GM19372 (cell line): ENCODE measurements around the gene HIPK2.

Source experiments
- ATAC-seq: cut with Tn5 transposase; IDR thresholded peaks from one replicate; pipeline ENCODE4 v1.9.1; 2021; ENCODE audit warnings: mild to moderate bottlenecking, low read depth, moderate library complexity; ENCODE audit not compliant: unreplicated experiment

HIPK2 gene

DNA sequence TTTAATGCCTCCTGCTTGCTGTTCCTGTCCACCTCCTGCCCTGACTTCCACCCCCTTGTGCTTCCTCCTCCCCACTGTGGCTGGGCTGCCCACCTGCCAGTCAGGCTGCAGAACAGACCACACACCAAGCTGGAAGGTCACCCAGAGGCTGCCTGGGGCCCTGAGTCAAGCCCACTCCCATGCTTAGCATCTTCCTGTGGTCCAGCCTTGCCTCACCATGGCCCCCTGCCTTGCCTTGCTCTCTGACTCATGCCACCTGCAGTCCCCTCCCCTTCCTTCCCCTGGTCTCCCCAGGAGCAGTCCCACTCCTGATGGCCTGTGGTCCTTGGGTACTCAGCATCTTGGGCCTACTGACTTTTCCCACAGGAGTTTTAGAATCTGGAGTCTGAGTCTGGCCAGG, 252.0 kb downstream of the HIPK2 start:
- ATAC-seq, result no peak

DNA sequence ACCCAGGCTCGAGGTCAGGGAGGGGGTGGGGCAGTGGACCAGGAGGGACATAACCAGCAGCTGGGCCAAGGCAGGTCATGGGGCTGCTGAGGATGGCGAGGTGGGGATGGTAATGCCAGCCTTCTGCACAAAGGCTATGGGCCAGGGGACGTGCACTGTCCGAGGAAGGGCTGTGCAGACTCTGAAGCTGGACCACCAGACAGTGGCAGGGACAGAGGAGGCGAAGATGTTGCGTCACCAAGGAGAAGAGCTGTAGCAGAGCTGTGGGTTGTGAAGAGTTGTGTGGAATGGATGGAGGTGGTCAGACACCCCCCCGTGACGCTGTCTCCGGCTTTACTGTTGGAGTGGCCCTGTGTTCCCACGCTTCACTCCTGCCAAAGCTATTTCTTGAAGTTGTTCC, 252.6 kb downstream of the HIPK2 start:
- ATAC-seq, result no peak

DNA sequence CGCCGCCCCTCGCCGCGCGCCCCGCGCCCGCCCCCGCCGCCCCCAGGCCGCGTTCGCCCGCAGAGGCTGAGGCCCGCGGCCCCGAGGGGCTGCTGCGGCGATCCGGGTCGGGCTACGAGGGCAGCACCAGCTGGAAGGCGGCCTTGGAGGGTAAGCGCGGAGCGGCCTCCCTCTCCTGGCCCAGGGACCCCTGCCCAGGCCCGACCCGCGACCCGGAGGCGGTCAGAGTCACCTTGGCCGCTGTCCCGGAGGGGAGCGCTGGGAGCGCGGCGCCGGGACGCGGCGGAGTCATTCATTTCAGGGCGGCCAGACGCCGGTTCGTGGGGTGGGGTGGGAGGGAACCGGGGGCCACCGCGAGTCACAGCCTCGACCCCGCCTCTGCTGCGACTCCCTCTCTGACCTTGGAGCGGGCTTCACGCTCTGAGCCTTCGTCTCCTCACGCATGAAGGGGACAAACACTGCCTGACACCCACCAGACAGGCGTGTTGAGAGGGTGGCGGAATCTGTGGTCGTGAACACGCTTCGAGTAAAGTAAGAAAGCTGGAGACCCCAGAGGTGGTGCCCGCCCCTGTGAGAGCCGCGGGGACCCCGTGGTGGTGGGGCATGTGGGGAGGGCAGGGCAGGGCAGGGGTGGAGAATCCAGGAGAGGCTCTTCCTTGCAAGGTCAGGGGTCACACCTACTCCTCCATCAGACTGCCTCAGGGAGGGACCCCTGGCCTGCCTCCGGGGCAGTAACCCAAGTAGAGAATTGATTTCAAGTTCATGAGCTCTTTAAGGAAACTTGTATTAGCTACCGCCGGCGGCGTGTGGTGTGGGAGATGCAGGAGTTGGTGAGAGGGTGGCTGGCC, 253.6 kb downstream of the HIPK2 start:
- no peak for ATAC-seq

DNA sequence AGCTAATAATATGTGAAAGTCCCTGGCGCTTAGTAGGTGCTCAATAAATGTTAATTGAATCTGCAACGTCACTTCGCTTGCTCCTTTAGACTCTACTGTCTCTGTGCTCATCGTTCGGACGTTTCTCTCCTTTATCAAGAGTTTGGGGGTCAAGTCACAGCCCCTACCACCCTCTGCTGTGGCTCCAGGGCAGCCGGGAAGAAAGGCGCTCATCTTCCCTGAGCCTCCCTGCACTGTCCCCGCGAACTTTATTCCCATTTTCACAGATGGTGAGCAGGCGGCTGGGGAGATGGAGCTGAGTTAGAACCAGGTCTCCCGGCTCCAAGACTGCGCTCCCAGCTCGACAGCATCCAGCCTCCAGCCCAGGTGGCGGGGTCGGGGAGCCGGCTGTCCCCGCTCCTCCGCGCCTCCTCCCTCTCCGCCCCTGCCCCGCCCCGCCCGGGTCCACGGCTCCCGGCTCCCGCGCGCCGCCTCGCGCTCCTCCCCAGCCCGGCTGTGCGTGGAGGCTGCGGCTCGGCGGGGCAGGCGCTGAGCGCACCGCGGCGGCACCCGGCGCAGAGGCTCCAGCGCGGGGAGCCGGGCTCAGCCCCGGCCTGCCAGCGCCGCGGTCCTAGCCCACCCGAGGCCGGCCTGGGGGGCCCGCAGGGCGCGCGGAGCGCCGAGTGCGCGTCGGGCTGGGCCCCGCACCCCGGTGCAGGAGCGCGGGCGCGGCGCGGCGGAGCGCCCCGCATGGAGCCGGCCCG, 254.4 kb downstream of the HIPK2 start, which contains the start of gene CLEC2L:
Gene CLEC2L (plus strand): TSS at position 487 of the 743 bp plus-strand sequence. CDS start 243 bp downstream, at position 730.
- ATAC-seq, result no peak

DNA sequence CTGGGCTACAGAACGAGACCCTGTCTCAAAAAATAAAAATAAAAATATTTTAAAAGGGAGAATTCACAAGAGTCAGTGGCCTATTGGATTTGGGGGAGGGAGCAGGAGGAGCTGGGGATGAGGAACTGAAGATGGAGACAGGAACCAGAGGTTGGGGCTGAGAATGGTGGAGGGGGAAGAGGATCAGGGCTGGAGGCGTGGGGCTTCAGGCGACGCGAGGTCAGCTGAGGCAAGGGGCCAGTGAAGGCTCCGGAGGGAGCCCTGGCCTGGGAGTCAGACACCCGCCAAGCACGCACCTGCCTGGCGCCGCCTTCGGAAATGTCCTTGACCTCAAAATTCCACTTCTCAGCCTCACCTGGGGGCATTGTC, 255.0 kb downstream of the HIPK2 start:
- ATAC-seq, result no peak

DNA sequence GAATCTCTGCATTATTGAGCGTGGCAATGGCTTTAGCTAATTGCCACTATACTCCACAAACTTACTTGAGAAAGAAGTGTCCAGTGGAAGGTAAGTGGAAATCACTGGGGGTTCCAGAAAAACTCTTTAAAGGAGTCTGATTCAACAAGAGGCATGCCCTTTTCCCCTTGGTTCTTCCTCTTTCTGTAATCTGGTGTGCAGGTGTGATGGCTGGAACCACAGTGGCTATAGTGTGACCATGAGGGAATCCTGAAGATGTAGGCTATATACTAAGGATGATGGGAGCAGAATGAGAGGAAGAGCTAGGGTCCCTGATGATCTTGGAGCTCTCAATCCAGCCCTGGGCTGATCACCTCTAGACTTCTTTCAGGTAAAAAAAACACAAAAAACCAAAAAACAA, 256.4 kb downstream of the HIPK2 start:
- no peak for ATAC-seq

DNA sequence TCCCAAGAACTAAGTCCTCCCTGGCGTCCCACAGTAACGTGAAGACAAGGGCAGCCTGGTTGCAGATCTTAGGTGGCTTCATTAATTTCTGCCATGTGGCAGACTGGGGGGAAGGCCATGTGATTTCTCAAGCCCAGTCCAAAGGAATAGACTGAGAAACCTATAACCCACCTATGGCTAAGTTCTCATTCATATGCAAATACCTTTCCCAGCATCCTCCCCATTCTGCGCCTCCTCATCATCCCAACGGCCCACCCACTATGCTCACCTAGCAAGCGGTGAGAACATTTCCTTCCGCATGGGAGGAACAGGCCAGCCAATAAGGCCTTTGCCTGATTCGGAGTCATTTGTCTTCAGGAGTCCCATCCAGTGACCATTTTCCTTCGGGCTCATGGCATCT, 262.5 kb downstream of the HIPK2 start:
- no peak for ATAC-seq
